Measurements from ENCODE around the gene PTTG1.

DNA sequence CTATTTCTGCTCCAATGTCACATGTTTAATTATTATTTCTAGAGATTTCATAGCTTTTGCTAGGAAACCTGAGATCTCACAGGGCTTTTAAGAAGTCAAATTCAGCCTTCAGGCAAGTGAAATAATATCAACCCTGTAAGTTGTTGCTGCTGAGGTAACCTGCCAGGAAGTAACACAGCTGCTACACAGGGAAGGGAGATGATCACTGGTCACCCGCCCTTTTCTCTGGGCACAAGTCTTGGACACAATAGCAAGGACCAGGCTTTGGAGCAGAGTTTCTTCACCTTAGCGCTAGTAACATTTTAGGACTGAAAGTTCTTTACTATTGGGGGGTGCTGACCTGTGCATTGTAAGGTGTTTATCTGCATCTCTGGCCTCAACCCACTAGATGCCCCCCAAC, 50.1 kb downstream of the PTTG1 start:
- TF ChIP-seq EZH2 (IDR thresholded peaks at IDR 0.05; ENCODE audit: borderline replicate concordance, low read depth, low read length, severe bottlenecking): no peak
- TF ChIP-seq, protein P1, sequence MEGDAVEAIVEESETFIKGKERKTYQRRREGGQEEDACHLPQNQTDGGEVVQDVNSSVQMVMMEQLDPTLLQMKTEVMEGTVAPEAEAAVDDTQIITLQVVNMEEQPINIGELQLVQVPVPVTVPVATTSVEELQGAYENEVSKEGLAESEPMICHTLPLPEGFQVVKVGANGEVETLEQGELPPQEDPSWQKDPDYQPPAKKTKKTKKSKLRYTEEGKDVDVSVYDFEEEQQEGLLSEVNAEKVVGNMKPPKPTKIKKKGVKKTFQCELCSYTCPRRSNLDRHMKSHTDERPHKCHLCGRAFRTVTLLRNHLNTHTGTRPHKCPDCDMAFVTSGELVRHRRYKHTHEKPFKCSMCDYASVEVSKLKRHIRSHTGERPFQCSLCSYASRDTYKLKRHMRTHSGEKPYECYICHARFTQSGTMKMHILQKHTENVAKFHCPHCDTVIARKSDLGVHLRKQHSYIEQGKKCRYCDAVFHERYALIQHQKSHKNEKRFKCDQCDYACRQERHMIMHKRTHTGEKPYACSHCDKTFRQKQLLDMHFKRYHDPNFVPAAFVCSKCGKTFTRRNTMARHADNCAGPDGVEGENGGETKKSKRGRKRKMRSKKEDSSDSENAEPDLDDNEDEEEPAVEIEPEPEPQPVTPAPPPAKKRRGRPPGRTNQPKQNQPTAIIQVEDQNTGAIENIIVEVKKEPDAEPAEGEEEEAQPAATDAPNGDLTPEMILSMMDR (IDR thresholded peaks at IDR 0.05; ENCODE audit: borderline replicate concordance, extremely low read depth, low read length, poor library complexity, severe bottlenecking): no peak

Measured in DND-41 (cell line).